BE2C (cell line): ENCODE measurements around the gene LDAH.

ENCODE experiments used
- DNase-seq: peaks from one replicate; pipeline ENCODE4 v3.0.0-alpha.2; 2020
- H3K27me3 ChIP-seq: fragments of 250-450 bp; sonication (Bioruptor Pico); 2 replicates; pipeline ENCODE4 v1.5.1; 2020; ENCODE audit warnings: mild to moderate bottlenecking
- H3K36me3 ChIP-seq: fragments of 250-450 bp; sonication (Bioruptor Pico); 2 replicates; pipeline ENCODE4 v1.5.1; 2020; ENCODE audit warnings: mild to moderate bottlenecking
- H3K4me1 ChIP-seq: fragments of 250-450 bp; sonication (Bioruptor Pico); 2 replicates; pipeline ENCODE4 v1.5.1; 2020
- H3K4me3 ChIP-seq: 2 replicates; pipeline ENCODE4 v1.5.1; 2011; ENCODE audit warnings: low read depth, low read length
- H3K9me3 ChIP-seq: fragments of 250-450 bp; sonication (Bioruptor Pico); 2 replicates; pipeline ENCODE4 v1.5.1; 2020
- CTCF ChIP-seq: IDR thresholded peaks from 2 replicates; pipeline ENCODE4 v1.5.1; 2012; ENCODE audit warnings: mild to moderate bottlenecking, low read depth, low read length

The LDAH gene

GRCh38 chr2:20641123-20641985 lies 181.5 kb downstream of the LDAH start:
- TF ChIP-seq CTCF = no peak
- H3K4me1 ChIP-seq = peaks cover 13% of the 10 kb centered on the region
- H3K36me3 ChIP-seq = no peaks in the 10 kb centered on the region
- no peaks in the 10 kb centered on the region for H3K27me3 ChIP-seq
- H3K4me3 ChIP-seq = no peak overlapping the region
- H3K9me3 ChIP-seq = no peaks in the 10 kb centered on the region
- DNase-seq = no peak

GRCh38 chr2:20640411-20641122 lies 182.3 kb downstream of the LDAH start:
- Histone ChIP-seq H3K4me3 (no peak overlapping the region), H3K4me1 (peaks cover 13% of the 10 kb centered on the region), H3K9me3 (no peaks in the 10 kb centered on the region), H3K27me3 (no peaks in the 10 kb centered on the region), H3K36me3 (no peaks in the 10 kb centered on the region)
- TF ChIP-seq CTCF = no peak
- no peak for DNase-seq

- Histone ChIP-seq H3K9me3 (no peaks in the 10 kb centered on the region), H3K36me3 (no peaks in the 10 kb centered on the region), H3K27me3 (no peaks in the 10 kb centered on the region), H3K4me1 (peaks cover 24% of the 10 kb centered on the region), H3K4me3 (no peak overlapping the region)
- no peak for DNase-seq
- TF ChIP-seq CTCF = no peak
Measured at GRCh38 chr2:20638646-20639430, 184.1 kb downstream of the LDAH start.

- Histone ChIP-seq H3K36me3 (no peaks in the 10 kb centered on the region), H3K4me3 (no peak overlapping the region), H3K9me3 (no peaks in the 10 kb centered on the region), H3K27me3 (no peaks in the 10 kb centered on the region), H3K4me1 (peaks cover 24% of the 10 kb centered on the region)
- TF ChIP-seq CTCF = no peak
- no peak for DNase-seq
Measured at GRCh38 chr2:20638014-20638413, 184.9 kb downstream of the LDAH start.

- Histone ChIP-seq H3K9me3 (no peaks in the 10 kb centered on the region), H3K4me3 (no peak overlapping the region), H3K4me1 (peaks cover 23% of the 10 kb centered on the region), H3K27me3 (no peaks in the 10 kb centered on the region), H3K36me3 (no peaks in the 10 kb centered on the region)
- no peak for TF ChIP-seq CTCF
- DNase-seq = no peak
Measured at GRCh38 chr2:20637147-20637546, 185.8 kb downstream of the LDAH start.
